ENCODE data around the gene MKKS.

The MKKS gene

GRCh38 chr20:10367693-10367942 is 66.4 kb downstream of the MKKS start:
- DNase-seq, result no peak

- no peak for DNase-seq
These were observed 66.9 kb downstream of the MKKS start for GRCh38 chr20:10366898-10367692.

GRCh38 chr20:10362674-10363073 is 71.3 kb downstream of the MKKS start:
- no peak for DNase-seq

- no peak for DNase-seq
These were observed 73.1 kb downstream of the MKKS start for GRCh38 chr20:10360878-10361277.

DNA sequence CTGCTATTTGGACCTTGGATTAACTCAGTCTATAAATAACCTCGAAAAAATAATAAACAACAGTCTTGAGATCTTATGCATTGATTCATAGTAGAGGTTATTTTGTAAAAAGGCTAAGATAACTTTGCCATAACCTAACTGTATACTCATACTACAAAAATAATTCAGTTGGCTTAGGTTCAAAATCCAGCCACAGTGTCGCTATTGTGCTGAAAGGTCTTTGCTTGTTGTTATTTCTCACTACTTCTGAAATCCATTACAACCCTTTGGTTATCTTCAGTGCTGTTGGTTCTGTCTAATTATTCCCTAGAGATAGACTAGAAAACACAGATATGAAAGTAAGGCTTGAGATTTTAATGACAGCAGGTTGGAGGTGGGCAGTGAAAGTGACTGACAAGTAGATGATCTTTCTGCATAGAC is 74.4 kb downstream of the MKKS start:
- no peak for DNase-seq

DNA sequence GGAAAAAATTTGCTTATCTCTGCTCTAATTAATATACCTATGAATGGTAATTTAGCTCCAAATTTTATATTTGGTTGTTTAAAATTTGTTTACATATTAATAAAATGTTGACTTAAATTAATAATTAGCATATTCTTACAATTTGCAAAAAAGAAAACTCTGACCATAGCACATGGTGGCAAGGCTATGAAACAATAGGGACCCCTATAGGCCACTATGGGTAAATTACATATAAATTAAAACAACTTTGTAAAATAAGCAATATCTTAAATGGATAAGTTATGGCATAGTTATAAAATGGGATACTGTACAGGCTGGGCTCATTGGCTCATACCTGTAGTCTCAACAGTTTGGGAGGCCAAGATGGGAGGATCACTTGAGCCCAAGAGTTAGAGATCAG is 76.0 kb downstream of the MKKS start:
- no peak for DNase-seq

DNA sequence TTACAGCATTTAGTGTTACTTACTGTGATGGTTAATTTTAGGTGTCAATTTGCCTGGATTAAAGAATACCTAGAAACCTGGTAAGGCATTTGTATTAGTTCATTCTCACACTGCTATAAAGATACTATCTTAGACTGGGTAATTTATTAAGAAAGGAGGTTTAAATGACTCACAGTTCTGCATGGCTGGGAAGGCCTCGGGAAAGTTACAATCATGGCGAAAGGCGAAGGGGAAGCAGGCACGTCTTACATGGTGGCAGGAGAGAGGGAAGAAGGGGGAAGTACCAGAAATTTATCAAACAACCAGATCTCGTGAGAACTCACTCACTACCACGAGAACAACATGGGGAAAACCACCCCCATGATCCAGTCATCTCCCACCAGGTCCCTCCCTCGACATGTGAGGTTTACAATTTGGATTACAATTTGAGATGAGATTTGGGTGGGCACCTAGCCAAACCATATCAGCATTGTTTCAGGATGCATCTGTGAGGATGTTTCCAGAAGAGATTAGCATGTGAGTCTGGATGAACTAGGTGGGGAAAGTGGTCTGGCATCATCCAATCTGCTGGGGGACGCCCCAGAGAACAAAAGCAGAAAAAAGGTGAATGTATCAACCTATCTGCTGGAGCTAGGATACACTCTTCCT is 76.8 kb downstream of the MKKS start:
- DNase-seq, result no peak

GRCh38 chr20:10356628-10357027 is 77.4 kb downstream of the MKKS start:
- DNase-seq, result no peak

- no peak for DNase-seq
These were observed 80.8 kb downstream of the MKKS start for GRCh38 chr20:10352934-10353824.
